GM21825 (cell line): ENCODE results near the gene ZNF407.

ENCODE experiments used
- ATAC-seq: cut with Tn5 transposase; IDR thresholded peaks from one replicate; pipeline ENCODE4 v1.9.1; 2021; ENCODE audit warnings: mild to moderate bottlenecking, moderate library complexity; ENCODE audit not compliant: unreplicated experiment

Gene ZNF407

DNA sequence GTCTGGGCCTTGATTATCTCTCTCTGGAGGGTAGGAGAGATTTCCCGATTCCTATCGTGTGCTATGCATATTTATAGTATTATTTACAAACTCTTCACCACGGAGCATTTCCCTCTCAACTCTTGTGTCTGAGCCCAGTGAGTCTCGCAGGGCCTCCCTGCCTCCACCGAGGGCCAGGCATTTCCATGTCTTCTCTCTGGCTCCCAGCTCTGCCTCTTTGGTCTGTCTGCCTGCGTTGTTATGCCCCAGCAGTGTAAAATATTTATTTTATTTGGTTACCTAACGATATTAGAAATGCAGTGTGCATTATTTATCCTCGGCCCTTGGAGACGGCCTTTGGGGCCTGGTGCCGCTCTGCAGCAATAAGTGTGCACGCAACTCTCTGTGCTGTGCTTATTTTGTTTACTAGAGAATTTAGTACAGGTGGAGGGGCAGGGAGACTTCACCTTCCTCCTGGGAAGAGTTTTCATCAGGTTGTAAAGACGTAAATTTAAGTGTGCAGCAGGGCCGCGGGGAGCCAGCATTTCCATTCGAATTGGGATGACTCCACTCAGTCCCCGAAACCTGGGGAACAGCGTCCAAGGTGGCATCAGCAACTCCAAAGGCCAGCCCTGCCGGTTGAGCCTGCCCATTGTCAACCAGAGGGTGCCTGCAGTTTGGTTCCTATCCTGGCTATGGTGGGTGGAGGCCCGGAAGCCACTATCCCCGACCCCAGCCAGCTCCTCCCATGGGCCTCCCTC lies 511.1 kb downstream of the ZNF407 start:
- ATAC-seq = no peak

GRCh38 chr18:75109319-75109691 lies 511.6 kb downstream of the ZNF407 start:
- no peak for ATAC-seq

DNA sequence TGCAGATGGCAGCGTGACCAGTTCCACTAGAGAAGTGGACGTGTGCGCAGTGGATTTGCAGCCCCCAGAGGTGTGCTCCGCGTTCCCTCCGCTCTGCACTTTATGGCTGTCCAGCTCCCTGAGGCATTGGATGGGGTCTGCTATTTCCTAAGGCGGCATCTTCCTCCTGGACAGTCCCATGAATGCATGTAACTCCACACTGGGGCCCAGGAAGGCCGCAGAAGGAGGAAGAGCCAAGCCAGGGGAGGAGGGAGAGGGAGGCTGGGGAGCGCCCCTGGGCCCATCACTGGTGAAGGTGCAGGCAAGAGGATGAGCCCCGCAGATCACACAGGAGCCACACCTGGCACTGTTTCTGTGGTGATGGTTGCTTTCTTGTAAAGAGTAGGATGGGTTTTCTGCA lies 512.1 kb downstream of the ZNF407 start:
- ATAC-seq = no peak

DNA sequence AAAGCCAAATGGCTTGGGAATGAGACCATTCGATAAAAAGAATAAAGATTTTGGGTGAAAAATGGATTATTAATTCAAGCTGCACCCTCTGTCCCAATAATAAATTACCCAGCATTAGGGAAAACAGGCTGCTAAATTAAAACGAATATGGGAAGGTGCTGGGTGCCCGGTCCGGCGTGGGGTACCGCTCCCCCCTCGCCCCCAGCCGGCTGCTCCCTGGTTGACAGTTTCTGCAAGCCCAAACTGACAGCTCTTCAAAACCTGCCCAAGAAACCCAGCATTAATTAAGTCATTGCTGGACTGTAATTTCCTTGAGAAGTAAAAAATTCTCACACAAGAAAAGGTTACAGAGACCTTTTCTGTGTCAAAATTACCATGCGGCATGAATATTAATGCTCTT lies 512.6 kb downstream of the ZNF407 start:
- no peak for ATAC-seq

GRCh38 chr18:75110846-75111415 lies 513.3 kb downstream of the ZNF407 start:
- ATAC-seq = no peak

DNA sequence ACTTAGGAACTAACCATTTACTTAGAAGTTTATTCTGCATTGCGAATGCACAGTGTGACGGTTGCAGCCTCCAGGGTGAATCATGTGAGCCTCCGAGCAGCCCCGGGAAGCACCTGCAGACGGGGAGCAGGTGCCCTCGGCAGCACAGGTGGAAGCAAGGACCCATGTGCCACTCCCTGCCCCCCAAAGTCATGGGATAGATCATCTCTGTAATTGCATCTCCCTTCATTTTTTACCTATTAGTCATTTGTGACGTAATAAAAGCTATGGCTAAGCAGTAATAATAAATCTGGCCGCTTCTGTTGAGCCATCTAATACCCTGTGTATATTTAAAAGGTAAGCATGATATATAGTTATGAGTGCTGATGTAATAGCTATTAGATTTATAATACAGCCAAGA lies 514.1 kb downstream of the ZNF407 start:
- ATAC-seq = no peak

DNA sequence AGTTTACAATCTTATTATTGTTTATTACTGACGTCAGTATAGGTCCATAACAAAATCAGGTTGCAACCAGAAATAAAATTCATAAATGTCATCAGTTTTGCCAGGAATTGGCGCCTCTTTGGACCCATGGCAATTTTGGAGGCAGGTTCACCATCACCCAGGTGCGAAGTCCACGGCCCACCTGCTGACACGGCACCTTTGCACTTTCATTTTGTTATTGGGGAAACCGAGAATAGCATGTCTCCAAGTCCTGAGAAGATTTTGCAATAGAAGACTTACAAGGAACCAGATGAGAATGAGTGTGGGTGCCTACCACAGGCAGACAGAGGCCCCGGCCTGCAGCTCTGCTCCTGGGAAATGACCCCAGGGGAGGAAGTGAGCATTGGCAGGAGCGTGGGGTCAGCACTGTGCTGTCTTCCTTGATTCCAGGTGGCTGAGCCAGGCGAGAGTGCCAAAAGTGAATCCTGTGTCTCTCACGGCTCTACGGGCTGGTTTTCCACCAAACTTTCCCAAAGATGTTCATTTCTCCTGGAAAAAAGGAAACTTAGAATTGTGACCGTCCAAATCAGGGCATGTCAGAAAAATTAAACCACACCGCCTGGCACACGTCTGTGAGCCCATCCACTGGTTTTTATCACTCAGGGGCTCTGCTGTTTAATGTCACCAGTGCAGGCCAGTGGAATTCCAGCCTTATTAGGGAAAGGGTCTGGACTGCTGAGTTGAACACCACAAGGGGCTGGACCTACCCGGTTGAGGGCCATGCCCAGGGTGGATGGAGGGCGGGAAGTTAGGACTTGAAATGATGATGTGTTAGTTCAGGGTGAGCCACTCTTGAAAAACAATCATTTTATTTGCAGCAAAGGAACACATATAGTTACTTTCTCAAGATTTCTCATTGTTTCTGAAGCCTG lies 514.8 kb downstream of the ZNF407 start:
- ATAC-seq = no peak

GRCh38 chr18:75113455-75113854 lies 515.8 kb downstream of the ZNF407 start:
- no peak for ATAC-seq

GRCh38 chr18:75114231-75114764 lies 516.6 kb downstream of the ZNF407 start:
- no peak for ATAC-seq
